Activated effector memory CD4-positive, alpha-beta T cell treated with Interleukin-2 at 50 U/mL for 16 hours (primary cell): Measurements from ENCODE around the gene LDLRAD4.
"Not testable (repeated sequence)": the region's sequence is repeated elsewhere in the genome, so short reads cannot be mapped to it uniquely, and the experiment has no call there.

Source experiments
- DNase-seq: peaks from one replicate; pipeline ENCODE4 v3.0.0-alpha.2; 2020

LDLRAD4 gene

GRCh38 chr18:13455471-13455870 lies 236.9 kb downstream of the LDLRAD4 start:
- DNase-seq: no peak

GRCh38 chr18:13455960-13456481 lies 237.5 kb downstream of the LDLRAD4 start:
- DNase-seq: peak; percentile 17

- no peak for DNase-seq
These were observed 238.2 kb downstream of the LDLRAD4 start for GRCh38 chr18:13456736-13457271.

GRCh38 chr18:13457327-13457726 lies 238.8 kb downstream of the LDLRAD4 start:
- no peak for DNase-seq

- DNase-seq: no peak
These were observed 242.4 kb downstream of the LDLRAD4 start for GRCh38 chr18:13460946-13461345.

- DNase-seq: no peak
These were observed 242.9 kb downstream of the LDLRAD4 start for GRCh38 chr18:13461469-13461868.

GRCh38 chr18:13461936-13462335 lies 243.4 kb downstream of the LDLRAD4 start:
- DNase-seq: no peak

- DNase-seq: no peak
These were observed 244.1 kb downstream of the LDLRAD4 start for GRCh38 chr18:13462686-13463085.

- DNase-seq: no peak
These were observed 245.1 kb downstream of the LDLRAD4 start for GRCh38 chr18:13463526-13464210.

GRCh38 chr18:13464432-13465123 lies 246.0 kb downstream of the LDLRAD4 start:
- peak; percentile 67 for DNase-seq

- DNase-seq: no peak
These were observed 246.5 kb downstream of the LDLRAD4 start for GRCh38 chr18:13465124-13465446.

GRCh38 chr18:13465476-13465875 lies 246.9 kb downstream of the LDLRAD4 start:
- DNase-seq: no peak

- DNase-seq: no peak
These were observed 252.1 kb downstream of the LDLRAD4 start for GRCh38 chr18:13470516-13471197.

- DNase-seq: no peak
These were observed 252.8 kb downstream of the LDLRAD4 start for GRCh38 chr18:13471198-13471845.

GRCh38 chr18:13471971-13472628 lies 253.5 kb downstream of the LDLRAD4 start:
- DNase-seq: no peak

- DNase-seq: no peak
These were observed 255.2 kb downstream of the LDLRAD4 start for GRCh38 chr18:13473751-13474150.

GRCh38 chr18:13474336-13474735 lies 255.8 kb downstream of the LDLRAD4 start:
- no peak for DNase-seq

- no peak for DNase-seq
These were observed 256.5 kb downstream of the LDLRAD4 start for GRCh38 chr18:13474907-13475545.

- not testable (repeated sequence) for DNase-seq
These were observed 257.8 kb downstream of the LDLRAD4 start for GRCh38 chr18:13476312-13476711.

- no peak for DNase-seq
These were observed 258.7 kb downstream of the LDLRAD4 start for GRCh38 chr18:13477147-13477683.

GRCh38 chr18:13480571-13481255 lies 262.2 kb downstream of the LDLRAD4 start:
- no peak for DNase-seq
